Breast epithelium (tissue), 3 donors: ENCODE results near the gene NEURL1B.

Experiments used
- POLR2A ChIP-seq: fragments of 450-650 bp; IDR thresholded peaks from one replicate; pipeline ENCODE4 v1.6.1; 2016; ENCODE audit warnings: antibody characterized with exemption, mild to moderate bottlenecking, moderate library complexity
- POLR2AphosphoS5 ChIP-seq, 3 donors: sonication (generic); formaldehyde crosslinking; IDR thresholded peaks; one replicate each; pipeline ENCODE4 v1.6.1; 2017; ENCODE audit warnings: antibody characterized with exemption in 3 of 3
- TF ChIP-seq, protein P1 (sequence below), 3 donors: fragments of 450-650 bp; IDR thresholded peaks; one replicate each; pipeline ENCODE4 v1.5.1; 2016 to 2017; ENCODE audit warnings: antibody characterized with exemption in 3 of 3, mild to moderate bottlenecking in 3 of 3, moderate library complexity in 3 of 3

DNA sequence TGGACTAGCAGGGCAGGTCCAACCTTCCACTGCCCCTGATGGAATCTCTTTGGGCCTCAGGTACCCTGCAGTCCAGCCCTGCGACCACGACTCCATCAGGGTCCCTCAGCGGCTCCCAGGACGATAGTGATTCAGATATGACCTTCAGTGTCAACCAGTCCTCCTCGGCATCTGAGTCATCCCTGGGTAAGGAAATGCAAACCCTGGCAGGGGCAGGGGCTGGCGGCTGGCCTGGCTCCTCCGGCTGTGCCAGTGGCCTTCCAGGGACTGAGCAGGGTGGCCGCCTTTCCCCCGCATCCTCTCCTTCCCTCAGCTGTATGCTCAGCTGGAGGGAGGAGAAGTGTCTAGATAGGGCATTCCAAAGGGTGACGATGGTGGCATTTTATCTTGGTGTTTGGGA, 45.0 kb downstream of the NEURL1B start:
- TF ChIP-seq, protein P1, sequence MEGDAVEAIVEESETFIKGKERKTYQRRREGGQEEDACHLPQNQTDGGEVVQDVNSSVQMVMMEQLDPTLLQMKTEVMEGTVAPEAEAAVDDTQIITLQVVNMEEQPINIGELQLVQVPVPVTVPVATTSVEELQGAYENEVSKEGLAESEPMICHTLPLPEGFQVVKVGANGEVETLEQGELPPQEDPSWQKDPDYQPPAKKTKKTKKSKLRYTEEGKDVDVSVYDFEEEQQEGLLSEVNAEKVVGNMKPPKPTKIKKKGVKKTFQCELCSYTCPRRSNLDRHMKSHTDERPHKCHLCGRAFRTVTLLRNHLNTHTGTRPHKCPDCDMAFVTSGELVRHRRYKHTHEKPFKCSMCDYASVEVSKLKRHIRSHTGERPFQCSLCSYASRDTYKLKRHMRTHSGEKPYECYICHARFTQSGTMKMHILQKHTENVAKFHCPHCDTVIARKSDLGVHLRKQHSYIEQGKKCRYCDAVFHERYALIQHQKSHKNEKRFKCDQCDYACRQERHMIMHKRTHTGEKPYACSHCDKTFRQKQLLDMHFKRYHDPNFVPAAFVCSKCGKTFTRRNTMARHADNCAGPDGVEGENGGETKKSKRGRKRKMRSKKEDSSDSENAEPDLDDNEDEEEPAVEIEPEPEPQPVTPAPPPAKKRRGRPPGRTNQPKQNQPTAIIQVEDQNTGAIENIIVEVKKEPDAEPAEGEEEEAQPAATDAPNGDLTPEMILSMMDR (IDR thresholded peaks at IDR 0.05) = no peak
- TF ChIP-seq POLR2AphosphoS5 (IDR thresholded peaks at IDR 0.05) (no peak), POLR2A (no peak)
